Measurements from ENCODE around the gene PDZK1IP1. TPM values are rescaled to one million over a fixed set of nuclear protein-coding genes. Genes with fewer than 3 reads are reported as not detected.
"Not testable (repeated sequence)": the region's sequence is repeated elsewhere in the genome, so short reads cannot be mapped to it uniquely, and the experiment has no call there.

The PDZK1IP1 gene
- total RNA-seq, 2 donors from 2014 or later: 3.1 to 10.6 TPM

DNA sequence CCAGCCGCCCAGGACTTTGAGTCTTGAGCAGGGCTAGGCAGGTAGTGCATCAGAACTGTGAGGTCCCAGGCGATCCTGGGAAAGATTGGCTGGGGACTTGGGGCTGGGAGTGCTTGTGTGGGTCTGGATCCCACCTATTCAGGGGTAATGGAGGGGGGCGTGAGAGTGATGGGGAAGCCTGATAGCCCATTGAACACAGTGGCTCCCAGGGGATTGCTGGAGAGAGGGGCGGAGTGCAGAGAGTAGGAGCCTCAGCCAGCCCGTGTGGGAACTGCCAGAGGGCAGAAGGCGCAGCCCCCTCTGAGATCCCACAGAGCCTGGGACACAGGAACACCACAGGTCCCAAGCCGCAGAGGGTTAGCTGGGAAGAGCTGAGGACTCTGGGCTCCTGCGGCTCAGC, 19.3 kb upstream of the PDZK1IP1 start:
- TF ChIP-seq, protein P1, sequence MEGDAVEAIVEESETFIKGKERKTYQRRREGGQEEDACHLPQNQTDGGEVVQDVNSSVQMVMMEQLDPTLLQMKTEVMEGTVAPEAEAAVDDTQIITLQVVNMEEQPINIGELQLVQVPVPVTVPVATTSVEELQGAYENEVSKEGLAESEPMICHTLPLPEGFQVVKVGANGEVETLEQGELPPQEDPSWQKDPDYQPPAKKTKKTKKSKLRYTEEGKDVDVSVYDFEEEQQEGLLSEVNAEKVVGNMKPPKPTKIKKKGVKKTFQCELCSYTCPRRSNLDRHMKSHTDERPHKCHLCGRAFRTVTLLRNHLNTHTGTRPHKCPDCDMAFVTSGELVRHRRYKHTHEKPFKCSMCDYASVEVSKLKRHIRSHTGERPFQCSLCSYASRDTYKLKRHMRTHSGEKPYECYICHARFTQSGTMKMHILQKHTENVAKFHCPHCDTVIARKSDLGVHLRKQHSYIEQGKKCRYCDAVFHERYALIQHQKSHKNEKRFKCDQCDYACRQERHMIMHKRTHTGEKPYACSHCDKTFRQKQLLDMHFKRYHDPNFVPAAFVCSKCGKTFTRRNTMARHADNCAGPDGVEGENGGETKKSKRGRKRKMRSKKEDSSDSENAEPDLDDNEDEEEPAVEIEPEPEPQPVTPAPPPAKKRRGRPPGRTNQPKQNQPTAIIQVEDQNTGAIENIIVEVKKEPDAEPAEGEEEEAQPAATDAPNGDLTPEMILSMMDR (IDR thresholded peaks at IDR 0.05): no peak
- no peak for DNase-seq (ENCODE audit: low spot score)
- no peaks in the 10 kb centered on the region for H3K27me3 ChIP-seq
- H3K4me1 ChIP-seq: peaks cover 0 to 16% of the 10 kb centered on the region in 2 donors
- H3K4me3 ChIP-seq: no peak overlapping the region
- no peak overlapping the region for H3K27ac ChIP-seq
- H3K36me3 ChIP-seq: no peaks in the 10 kb centered on the region
- no peaks in the 10 kb centered on the region for H3K9me3 ChIP-seq

DNA sequence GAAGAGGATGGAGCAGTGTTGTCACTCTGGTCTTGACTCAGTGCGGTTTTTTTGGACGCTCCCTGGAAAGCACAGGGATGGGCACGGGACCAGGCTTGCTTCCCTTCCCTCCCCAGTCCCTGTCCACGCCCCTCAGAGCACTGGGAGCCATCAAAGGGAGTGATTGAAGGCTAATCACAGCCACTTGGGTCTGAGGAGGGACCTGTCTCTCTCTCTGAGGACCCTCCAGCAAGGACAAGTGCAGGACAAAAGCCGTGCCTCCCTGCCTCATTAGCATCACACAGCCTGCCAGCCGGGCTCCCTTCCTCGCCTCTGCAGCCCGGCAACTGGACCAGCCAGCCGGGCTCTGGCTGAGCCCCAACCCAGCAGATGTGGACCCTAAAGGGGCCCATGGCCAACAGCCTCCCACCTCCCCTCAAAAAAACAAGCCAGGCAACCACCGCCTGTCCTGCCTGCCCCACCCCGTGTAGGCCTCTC, 18.6 kb upstream of the PDZK1IP1 start:
- no peak overlapping the region for H3K4me3 ChIP-seq
- no peaks in the 10 kb centered on the region for H3K36me3 ChIP-seq
- no peaks in the 10 kb centered on the region for H3K9me3 ChIP-seq
- no peak overlapping the region for H3K27ac ChIP-seq
- H3K27me3 ChIP-seq: no peaks in the 10 kb centered on the region
- peaks cover 0 to 16% of the 10 kb centered on the region in 2 donors for H3K4me1 ChIP-seq
- DNase-seq (ENCODE audit: low spot score): no peak
- TF ChIP-seq, protein P1 (IDR thresholded peaks at IDR 0.05): no peak

DNA sequence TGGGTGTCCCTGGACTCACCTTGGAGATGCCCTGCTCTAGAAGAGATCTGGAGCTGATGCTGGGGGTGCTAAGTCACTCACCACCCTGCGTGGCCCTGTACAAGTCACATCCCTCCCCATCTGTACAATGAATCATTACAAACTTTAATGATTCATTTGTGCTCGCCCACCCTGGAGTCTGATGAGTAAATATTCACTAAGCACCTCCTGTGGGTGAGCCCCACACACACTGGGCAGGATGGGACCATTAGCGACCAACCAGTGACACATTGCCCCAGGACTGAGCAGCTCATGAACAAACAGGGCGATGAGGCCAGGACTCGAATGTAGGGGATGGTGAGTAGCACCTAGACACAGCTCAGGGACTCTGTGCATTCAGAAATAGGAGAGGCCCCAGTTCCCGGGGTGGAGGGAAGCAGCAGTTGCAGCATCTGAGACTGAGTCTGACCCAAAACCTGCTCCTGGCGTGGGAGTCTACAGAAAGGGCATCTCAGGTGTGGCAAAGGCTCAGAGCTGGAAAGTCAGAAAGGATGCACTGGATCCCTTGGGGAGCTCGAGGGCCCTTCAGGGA, 18.1 kb upstream of the PDZK1IP1 start:
- no peak for DNase-seq (ENCODE audit: low spot score)
- TF ChIP-seq, protein P1 (IDR thresholded peaks at IDR 0.05): no peak
- no peak overlapping the region for H3K4me3 ChIP-seq
- H3K27me3 ChIP-seq: no peaks in the 10 kb centered on the region
- H3K4me1 ChIP-seq: peaks cover 0 to 16% of the 10 kb centered on the region in 2 donors
- H3K9me3 ChIP-seq: peaks cover 0 to 4% of the 10 kb centered on the region in 2 donors
- H3K27ac ChIP-seq: no peak overlapping the region
- no peaks in the 10 kb centered on the region for H3K36me3 ChIP-seq

DNA sequence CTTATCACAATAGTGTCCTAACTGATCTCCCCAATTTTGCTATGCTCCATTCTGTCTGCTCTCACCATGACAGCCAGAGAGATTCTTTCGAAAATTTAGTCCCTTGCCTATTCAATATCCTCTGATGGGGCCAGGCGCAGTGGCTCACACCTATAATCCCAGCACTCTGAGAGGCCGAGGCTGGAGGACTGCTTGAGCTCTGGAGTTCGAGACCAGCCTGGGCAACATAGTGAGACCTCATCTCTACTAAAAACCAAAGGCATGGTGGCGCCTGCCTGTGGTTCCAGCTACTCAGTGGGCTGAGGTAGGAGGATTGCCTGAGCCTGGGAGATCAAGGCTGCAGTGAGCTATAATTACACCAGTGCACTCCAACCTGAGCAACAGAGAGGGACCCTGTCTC, 16.1 kb upstream of the PDZK1IP1 start:
- Histone ChIP-seq H3K27ac (no peak overlapping the region), H3K4me3 (no peak overlapping the region), H3K36me3 (no peaks in the 10 kb centered on the region), H3K27me3 (no peaks in the 10 kb centered on the region), H3K4me1 (peaks cover 0 to 2% of the 10 kb centered on the region in 2 donors), H3K9me3 (peaks cover 0 to 10% of the 10 kb centered on the region in 2 donors)
- TF ChIP-seq, protein P1 (IDR thresholded peaks at IDR 0.05): no peak
- no peak for DNase-seq (ENCODE audit: low spot score)

DNA sequence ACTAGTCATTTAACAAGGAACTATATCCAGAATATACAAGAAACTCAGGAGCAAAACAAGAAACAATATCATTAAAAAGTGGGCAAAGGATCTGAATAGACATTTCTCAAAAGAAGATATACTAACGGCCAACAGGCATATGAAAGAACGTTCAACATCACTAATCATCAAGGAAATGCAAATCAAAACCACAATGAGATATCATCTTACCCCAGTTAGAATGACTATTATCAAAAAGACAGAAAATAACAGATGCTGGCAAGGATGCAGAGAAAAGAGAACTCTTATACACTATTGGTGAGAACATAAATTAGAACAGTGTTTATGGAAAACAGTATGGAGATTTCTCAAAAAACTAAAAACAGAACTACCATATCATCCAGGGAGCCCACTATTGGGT, 13.7 kb upstream of the PDZK1IP1 start:
- H3K27me3 ChIP-seq: not testable (repeated sequence)

DNA sequence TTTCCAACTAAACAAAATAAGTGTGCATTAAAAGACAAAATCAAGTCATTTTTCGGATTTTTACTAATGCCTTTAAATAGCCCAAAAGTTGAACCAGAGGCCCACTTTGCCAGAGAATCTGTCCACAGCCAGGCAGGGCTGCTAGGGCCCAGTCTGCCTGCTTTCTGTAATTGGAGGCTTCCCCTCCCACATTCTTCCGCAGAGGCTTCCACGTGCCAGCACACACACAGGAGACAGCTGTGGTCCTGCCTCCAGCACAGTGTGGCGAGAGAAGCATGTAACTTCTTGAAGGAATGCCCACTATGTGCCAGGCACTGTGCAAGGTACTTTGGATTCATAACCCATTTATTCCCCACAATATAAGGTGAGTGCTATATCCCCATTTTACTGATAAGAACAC, 11.3 kb upstream of the PDZK1IP1 start:
- H3K4me3 ChIP-seq: no peak overlapping the region
- no peaks in the 10 kb centered on the region for H3K27me3 ChIP-seq
- no peaks in the 10 kb centered on the region for H3K4me1 ChIP-seq
- no peaks in the 10 kb centered on the region for H3K36me3 ChIP-seq
- H3K9me3 ChIP-seq: peaks cover 0 to 10% of the 10 kb centered on the region in 2 donors
- no peak overlapping the region for H3K27ac ChIP-seq
- TF ChIP-seq, protein P1 (IDR thresholded peaks at IDR 0.05): no peak
- no peak for DNase-seq (ENCODE audit: low spot score)

More for the DNA sequence above, 13.7 kb upstream of the PDZK1IP1 start:
- not testable (repeated sequence) for H3K27ac ChIP-seq; H3K4me3 ChIP-seq; DNase-seq (ENCODE audit: low spot score); H3K4me1 ChIP-seq; H3K36me3 ChIP-seq; H3K9me3 ChIP-seq
